Fibroblast of peridontal ligament (primary cell): ENCODE data around the gene SLC39A9.
A peak's percentile ranks its signal among the peaks of the same experiment; 100 is the strongest.

Experiments used
- DNase-seq: peaks from one replicate; pipeline ENCODE4 v3.0.0-alpha.2; 2010; ENCODE audit errors: extremely low read depth

The SLC39A9 gene

GRCh38 chr14:69424149-69424923, 25.8 kb downstream of the SLC39A9 start:
- peak; percentile 14 for DNase-seq

GRCh38 chr14:69427596-69427995, 29.1 kb downstream of the SLC39A9 start:
- no peak for DNase-seq

- DNase-seq: no peak
Observed at GRCh38 chr14:69428289-69428998, 30.0 kb downstream of the SLC39A9 start.

GRCh38 chr14:69429643-69430042, 31.2 kb downstream of the SLC39A9 start:
- DNase-seq: no peak

- DNase-seq: no peak
Observed at GRCh38 chr14:69430306-69430939, 31.9 kb downstream of the SLC39A9 start.

GRCh38 chr14:69432364-69432763, 33.9 kb downstream of the SLC39A9 start:
- no peak for DNase-seq

GRCh38 chr14:69439521-69440270, 41.2 kb downstream of the SLC39A9 start:
- DNase-seq: no peak

- DNase-seq: peak; percentile 67
Observed at GRCh38 chr14:69441948-69442347, 43.5 kb downstream of the SLC39A9 start.

GRCh38 chr14:69443296-69443805, 44.9 kb downstream of the SLC39A9 start:
- no peak for DNase-seq

- no peak for DNase-seq
Observed at GRCh38 chr14:69449216-69449615, 50.7 kb downstream of the SLC39A9 start.

GRCh38 chr14:69451941-69452340, 53.4 kb downstream of the SLC39A9 start:
- no peak for DNase-seq

GRCh38 chr14:69458350-69458749, 59.9 kb downstream of the SLC39A9 start:
- DNase-seq: no peak

- no peak for DNase-seq
Observed at GRCh38 chr14:69459122-69459521, 60.6 kb downstream of the SLC39A9 start.

- DNase-seq: peak; percentile 95
Observed at GRCh38 chr14:69460093-69460701, 61.7 kb downstream of the SLC39A9 start.

- peak; percentile 39 for DNase-seq
Observed at GRCh38 chr14:69464379-69464778, 65.9 kb downstream of the SLC39A9 start.

GRCh38 chr14:69464829-69465228, 66.3 kb downstream of the SLC39A9 start:
- peak; percentile 80 for DNase-seq

GRCh38 chr14:69468949-69469348, 70.5 kb downstream of the SLC39A9 start:
- DNase-seq: no peak

GRCh38 chr14:69471436-69471835, 72.9 kb downstream of the SLC39A9 start:
- DNase-seq: no peak

- no peak for DNase-seq
Observed at GRCh38 chr14:69471916-69472315, 73.4 kb downstream of the SLC39A9 start.

GRCh38 chr14:69473260-69473659, 74.8 kb downstream of the SLC39A9 start:
- DNase-seq: no peak

GRCh38 chr14:69473946-69474345, 75.5 kb downstream of the SLC39A9 start:
- DNase-seq: no peak
